WTC11 (cell line): Measurements from ENCODE around the gene EYS. TPM values are rescaled to one million over a fixed set of nuclear protein-coding genes. Genes with fewer than 3 reads are reported as not detected.

Source experiments
- ATAC-seq: fragments of 200-7000 bp; cut with Tn5 transposase; 2 replicates; pipeline ENCODE4 v1.10.0; 2021; ENCODE audit warnings: mild to moderate bottlenecking, moderate library complexity
- CTCF ChIA-PET: fragments of 300-600 bp; sonication (Branson Sonifier 250); formaldehyde crosslinking; loops from one replicate; lab custom pipeline; 2021; ENCODE audit warnings: antibody characterized with exemption; lab: Charles Lee
- POLR2A ChIA-PET: fragments of 350-600 bp; sonication (Branson Sonifier 250); formaldehyde crosslinking; loops from one replicate; lab custom pipeline; 2021; ENCODE audit warnings: antibody characterized with exemption; lab: Charles Lee
- DNase-seq: peaks from one replicate; pipeline ENCODE4 v3.0.0; 2021; ENCODE audit warnings: low spot score
- H3K27ac Mint-ChIP-seq: 2 replicates; pipeline ENCODE4 v1.8.0; 2021; ENCODE audit warnings: mixed read lengths
- H3K27me3 Mint-ChIP-seq: 2 replicates; pipeline ENCODE4 v1.8.0; 2021; ENCODE audit warnings: low read depth, mild to moderate bottlenecking, moderate library complexity, mixed read lengths
- H3K36me3 Mint-ChIP-seq: 2 replicates; pipeline ENCODE4 v1.8.0; 2021; ENCODE audit warnings: mixed read lengths
- H3K4me1 Mint-ChIP-seq: 2 replicates; pipeline ENCODE4 v1.8.0; 2022; ENCODE audit warnings: mixed read lengths
- H3K4me3 Mint-ChIP-seq: 2 replicates; pipeline ENCODE4 v1.8.0; 2021; ENCODE audit warnings: mild to moderate bottlenecking, moderate library complexity, mixed read lengths
- H3K9me3 Mint-ChIP-seq: 2 replicates; pipeline ENCODE4 v1.8.0; 2021; ENCODE audit warnings: mixed read lengths
- GRHL2 ChIP-seq: fragments of 250-450 bp; sonication (Bioruptor Pico); IDR thresholded peaks from 2 replicates; pipeline ENCODE4 v1.8.0; 2022; ENCODE audit warnings: mild to moderate bottlenecking, moderate library complexity; ENCODE audit not compliant: insufficient replicate concordance, severe bottlenecking
- JAZF1 ChIP-seq: fragments of 250-450 bp; sonication (Bioruptor Pico); IDR thresholded peaks from 2 replicates; pipeline ENCODE4 v1.9.0; 2021; ENCODE audit warnings: moderate library complexity, mild to moderate bottlenecking, inconsistent platforms
- MYBL2 ChIP-seq: sonication (generic); formaldehyde crosslinking; IDR thresholded peaks from 2 replicates; pipeline ENCODE4 v1.8.1; 2023; ENCODE audit warnings: mild to moderate bottlenecking, moderate library complexity, missing genetic modification reagents
- OVOL2 ChIP-seq: fragments of 250-450 bp; sonication (Bioruptor Pico); IDR thresholded peaks from 2 replicates; pipeline ENCODE4 v1.9.0; 2021; ENCODE audit warnings: mild to moderate bottlenecking, borderline replicate concordance
- SMAD4 ChIP-seq: sonication (generic); formaldehyde crosslinking; IDR thresholded peaks from 2 replicates; pipeline ENCODE4 v1.8.0; 2022; ENCODE audit warnings: mild to moderate bottlenecking, missing genetic modification reagents
- SOX15 ChIP-seq: fragments of 250-450 bp; sonication (Bioruptor Pico); IDR thresholded peaks from 2 replicates; pipeline ENCODE4 v1.9.0; 2021; ENCODE audit warnings: mild to moderate bottlenecking
- TEAD4 ChIP-seq: sonication (generic); formaldehyde crosslinking; IDR thresholded peaks from 2 replicates; pipeline ENCODE4 v1.8.0; 2022; ENCODE audit warnings: mild to moderate bottlenecking, missing genetic modification reagents
- TP53 ChIP-seq: sonication (generic); formaldehyde crosslinking; IDR thresholded peaks from 2 replicates; pipeline ENCODE4 v1.8.1; 2023; ENCODE audit warnings: mild to moderate bottlenecking, missing genetic modification reagents
- ZNF396 ChIP-seq: fragments of 250-450 bp; sonication (Bioruptor Pico); IDR thresholded peaks from 2 replicates; pipeline ENCODE4 v1.8.0; 2021; ENCODE audit warnings: mild to moderate bottlenecking, moderate library complexity, borderline replicate concordance
- ZNF532 ChIP-seq: fragments of 250-450 bp; sonication (Bioruptor Pico); IDR thresholded peaks from 2 replicates; pipeline ENCODE4 v1.9.0; 2021; ENCODE audit warnings: mild to moderate bottlenecking, borderline replicate concordance
- total RNA-seq: library from RNA; stranded (reverse); gene quantifications from 3 replicates; pipeline ENCODE4 v1.2.3, GENCODE V29; 2021
- TF ChIP-seq, protein P1 (sequence below): fragments of 250-450 bp; sonication (Bioruptor Pico); IDR thresholded peaks from 2 replicates; pipeline ENCODE4 v1.8.0; 2021; ENCODE audit warnings: mild to moderate bottlenecking
- TF ChIP-seq, protein P2 (sequence below): sonication (generic); formaldehyde crosslinking; conservative IDR thresholded peaks from 2 replicates; pipeline ENCODE4 v1.8.1; 2022; ENCODE audit warnings: mild to moderate bottlenecking, missing genetic modification reagents
- TF ChIP-seq, protein P3 (sequence below): sonication (generic); formaldehyde crosslinking; IDR thresholded peaks from 2 replicates; pipeline ENCODE4 v1.8.0; 2023; ENCODE audit warnings: missing genetic modification reagents, mild to moderate bottlenecking, borderline replicate concordance
- TF ChIP-seq, protein P4 (sequence below): sonication (generic); formaldehyde crosslinking; IDR thresholded peaks from 2 replicates; pipeline ENCODE4 v1.8.1; 2022; ENCODE audit warnings: low read depth, missing genetic modification reagents, borderline replicate concordance
- TF ChIP-seq, protein P5 (sequence below): fragments of 250-450 bp; sonication (Bioruptor Pico); IDR thresholded peaks from 2 replicates; pipeline ENCODE4 v2.1.2; 2022; ENCODE audit warnings: mild to moderate bottlenecking, moderate library complexity
- TF ChIP-seq, protein P6 (sequence below): sonication (generic); formaldehyde crosslinking; conservative IDR thresholded peaks from 2 replicates; pipeline ENCODE4 v1.8.1; 2023; ENCODE audit warnings: mild to moderate bottlenecking, low read depth, missing genetic modification reagents, moderate library complexity
- TF ChIP-seq, protein P7 (sequence below): sonication (generic); formaldehyde crosslinking; IDR thresholded peaks from 2 replicates; pipeline ENCODE4 v1.8.1; 2022; ENCODE audit warnings: low read depth, mild to moderate bottlenecking, moderate library complexity, missing genetic modification reagents, borderline replicate concordance

The EYS gene
- total RNA-seq, 1 experiment from 2014 or later = not detected

DNA sequence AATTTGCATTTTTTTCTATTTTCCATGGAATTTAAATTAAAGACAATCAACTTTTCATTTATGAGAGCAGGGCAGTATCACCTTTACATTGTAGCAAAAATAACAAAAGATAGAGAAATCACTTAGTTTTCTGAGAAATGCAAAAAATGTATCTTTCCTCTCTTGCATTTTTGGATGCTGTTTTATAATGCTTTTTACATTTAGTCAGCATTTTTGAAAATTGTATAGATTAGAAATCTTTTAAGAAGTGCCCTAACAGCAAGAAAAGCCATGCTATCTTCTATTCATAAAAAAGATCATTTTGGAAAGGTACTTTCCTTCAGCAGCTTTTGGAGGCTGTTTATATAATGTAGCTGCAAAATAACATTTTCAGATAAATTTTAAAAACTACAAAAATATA is 421.8 kb downstream of the EYS start:
- H3K36me3 Mint-ChIP-seq = no peaks in the 10 kb centered on the region
- DNase-seq (no peak), ATAC-seq (no peak)
- ChIA-PET POLR2A (no interaction called here), CTCF (no interaction called here)
- H3K27me3 Mint-ChIP-seq = no peaks in the 10 kb centered on the region
- H3K27ac Mint-ChIP-seq = no peak overlapping the region
- TF ChIP-seq, protein P1, sequence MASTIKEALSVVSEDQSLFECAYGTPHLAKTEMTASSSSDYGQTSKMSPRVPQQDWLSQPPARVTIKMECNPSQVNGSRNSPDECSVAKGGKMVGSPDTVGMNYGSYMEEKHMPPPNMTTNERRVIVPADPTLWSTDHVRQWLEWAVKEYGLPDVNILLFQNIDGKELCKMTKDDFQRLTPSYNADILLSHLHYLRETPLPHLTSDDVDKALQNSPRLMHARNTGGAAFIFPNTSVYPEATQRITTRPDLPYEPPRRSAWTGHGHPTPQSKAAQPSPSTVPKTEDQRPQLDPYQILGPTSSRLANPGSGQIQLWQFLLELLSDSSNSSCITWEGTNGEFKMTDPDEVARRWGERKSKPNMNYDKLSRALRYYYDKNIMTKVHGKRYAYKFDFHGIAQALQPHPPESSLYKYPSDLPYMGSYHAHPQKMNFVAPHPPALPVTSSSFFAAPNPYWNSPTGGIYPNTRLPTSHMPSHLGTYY = no peak
- TF ChIP-seq, protein P2, sequence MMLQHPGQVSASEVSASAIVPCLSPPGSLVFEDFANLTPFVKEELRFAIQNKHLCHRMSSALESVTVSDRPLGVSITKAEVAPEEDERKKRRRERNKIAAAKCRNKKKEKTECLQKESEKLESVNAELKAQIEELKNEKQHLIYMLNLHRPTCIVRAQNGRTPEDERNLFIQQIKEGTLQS (CRISPR knock-in tag) = no peak
- TF ChIP-seq SOX15 (CRISPR knock-in tag) = no peak
- TF ChIP-seq, protein P3, sequence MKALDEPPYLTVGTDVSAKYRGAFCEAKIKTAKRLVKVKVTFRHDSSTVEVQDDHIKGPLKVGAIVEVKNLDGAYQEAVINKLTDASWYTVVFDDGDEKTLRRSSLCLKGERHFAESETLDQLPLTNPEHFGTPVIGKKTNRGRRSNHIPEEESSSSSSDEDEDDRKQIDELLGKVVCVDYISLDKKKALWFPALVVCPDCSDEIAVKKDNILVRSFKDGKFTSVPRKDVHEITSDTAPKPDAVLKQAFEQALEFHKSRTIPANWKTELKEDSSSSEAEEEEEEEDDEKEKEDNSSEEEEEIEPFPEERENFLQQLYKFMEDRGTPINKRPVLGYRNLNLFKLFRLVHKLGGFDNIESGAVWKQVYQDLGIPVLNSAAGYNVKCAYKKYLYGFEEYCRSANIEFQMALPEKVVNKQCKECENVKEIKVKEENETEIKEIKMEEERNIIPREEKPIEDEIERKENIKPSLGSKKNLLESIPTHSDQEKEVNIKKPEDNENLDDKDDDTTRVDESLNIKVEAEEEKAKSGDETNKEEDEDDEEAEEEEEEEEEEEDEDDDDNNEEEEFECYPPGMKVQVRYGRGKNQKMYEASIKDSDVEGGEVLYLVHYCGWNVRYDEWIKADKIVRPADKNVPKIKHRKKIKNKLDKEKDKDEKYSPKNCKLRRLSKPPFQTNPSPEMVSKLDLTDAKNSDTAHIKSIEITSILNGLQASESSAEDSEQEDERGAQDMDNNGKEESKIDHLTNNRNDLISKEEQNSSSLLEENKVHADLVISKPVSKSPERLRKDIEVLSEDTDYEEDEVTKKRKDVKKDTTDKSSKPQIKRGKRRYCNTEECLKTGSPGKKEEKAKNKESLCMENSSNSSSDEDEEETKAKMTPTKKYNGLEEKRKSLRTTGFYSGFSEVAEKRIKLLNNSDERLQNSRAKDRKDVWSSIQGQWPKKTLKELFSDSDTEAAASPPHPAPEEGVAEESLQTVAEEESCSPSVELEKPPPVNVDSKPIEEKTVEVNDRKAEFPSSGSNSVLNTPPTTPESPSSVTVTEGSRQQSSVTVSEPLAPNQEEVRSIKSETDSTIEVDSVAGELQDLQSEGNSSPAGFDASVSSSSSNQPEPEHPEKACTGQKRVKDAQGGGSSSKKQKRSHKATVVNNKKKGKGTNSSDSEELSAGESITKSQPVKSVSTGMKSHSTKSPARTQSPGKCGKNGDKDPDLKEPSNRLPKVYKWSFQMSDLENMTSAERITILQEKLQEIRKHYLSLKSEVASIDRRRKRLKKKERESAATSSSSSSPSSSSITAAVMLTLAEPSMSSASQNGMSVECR (CRISPR knock-in tag) = no peak
- TF ChIP-seq, protein P4, sequence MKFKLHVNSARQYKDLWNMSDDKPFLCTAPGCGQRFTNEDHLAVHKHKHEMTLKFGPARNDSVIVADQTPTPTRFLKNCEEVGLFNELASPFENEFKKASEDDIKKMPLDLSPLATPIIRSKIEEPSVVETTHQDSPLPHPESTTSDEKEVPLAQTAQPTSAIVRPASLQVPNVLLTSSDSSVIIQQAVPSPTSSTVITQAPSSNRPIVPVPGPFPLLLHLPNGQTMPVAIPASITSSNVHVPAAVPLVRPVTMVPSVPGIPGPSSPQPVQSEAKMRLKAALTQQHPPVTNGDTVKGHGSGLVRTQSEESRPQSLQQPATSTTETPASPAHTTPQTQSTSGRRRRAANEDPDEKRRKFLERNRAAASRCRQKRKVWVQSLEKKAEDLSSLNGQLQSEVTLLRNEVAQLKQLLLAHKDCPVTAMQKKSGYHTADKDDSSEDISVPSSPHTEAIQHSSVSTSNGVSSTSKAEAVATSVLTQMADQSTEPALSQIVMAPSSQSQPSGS (CRISPR knock-in tag) = no peak
- TF ChIP-seq, protein P5, sequence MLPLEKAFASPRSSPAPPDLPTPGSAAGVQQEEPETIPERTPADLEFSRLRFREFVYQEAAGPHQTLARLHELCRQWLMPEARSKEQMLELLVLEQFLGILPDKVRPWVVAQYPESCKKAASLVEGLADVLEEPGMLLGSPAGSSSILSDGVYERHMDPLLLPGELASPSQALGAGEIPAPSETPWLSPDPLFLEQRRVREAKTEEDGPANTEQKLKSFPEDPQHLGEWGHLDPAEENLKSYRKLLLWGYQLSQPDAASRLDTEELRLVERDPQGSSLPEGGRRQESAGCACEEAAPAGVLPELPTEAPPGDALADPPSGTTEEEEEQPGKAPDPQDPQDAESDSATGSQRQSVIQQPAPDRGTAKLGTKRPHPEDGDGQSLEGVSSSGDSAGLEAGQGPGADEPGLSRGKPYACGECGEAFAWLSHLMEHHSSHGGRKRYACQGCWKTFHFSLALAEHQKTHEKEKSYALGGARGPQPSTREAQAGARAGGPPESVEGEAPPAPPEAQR = no peak
- no peak for TF ChIP-seq OVOL2 (CRISPR knock-in tag)
- no peaks in the 10 kb centered on the region for H3K4me1 Mint-ChIP-seq
- H3K9me3 Mint-ChIP-seq = peaks cover 15% of the 10 kb centered on the region
- H3K4me3 Mint-ChIP-seq = no peak overlapping the region

GRCh38 chr6:65280060-65280459 is 427.0 kb downstream of the EYS start:
- Mint-ChIP-seq H3K9me3 (peaks cover 37% of the 10 kb centered on the region), H3K4me3 (no peak overlapping the region), H3K4me1 (no peaks in the 10 kb centered on the region), H3K36me3 (peaks cover 3% of the 10 kb centered on the region; the same call in 1 of the 2 replicates), H3K27ac (no peak overlapping the region), H3K27me3 (peaks cover 3% of the 10 kb centered on the region; the same call in 1 of the 2 replicates)
- ChIA-PET CTCF (no interaction called here), POLR2A (no interaction called here)
- no peak for ATAC-seq
- DNase-seq = no peak
- TF ChIP-seq, protein P6, sequence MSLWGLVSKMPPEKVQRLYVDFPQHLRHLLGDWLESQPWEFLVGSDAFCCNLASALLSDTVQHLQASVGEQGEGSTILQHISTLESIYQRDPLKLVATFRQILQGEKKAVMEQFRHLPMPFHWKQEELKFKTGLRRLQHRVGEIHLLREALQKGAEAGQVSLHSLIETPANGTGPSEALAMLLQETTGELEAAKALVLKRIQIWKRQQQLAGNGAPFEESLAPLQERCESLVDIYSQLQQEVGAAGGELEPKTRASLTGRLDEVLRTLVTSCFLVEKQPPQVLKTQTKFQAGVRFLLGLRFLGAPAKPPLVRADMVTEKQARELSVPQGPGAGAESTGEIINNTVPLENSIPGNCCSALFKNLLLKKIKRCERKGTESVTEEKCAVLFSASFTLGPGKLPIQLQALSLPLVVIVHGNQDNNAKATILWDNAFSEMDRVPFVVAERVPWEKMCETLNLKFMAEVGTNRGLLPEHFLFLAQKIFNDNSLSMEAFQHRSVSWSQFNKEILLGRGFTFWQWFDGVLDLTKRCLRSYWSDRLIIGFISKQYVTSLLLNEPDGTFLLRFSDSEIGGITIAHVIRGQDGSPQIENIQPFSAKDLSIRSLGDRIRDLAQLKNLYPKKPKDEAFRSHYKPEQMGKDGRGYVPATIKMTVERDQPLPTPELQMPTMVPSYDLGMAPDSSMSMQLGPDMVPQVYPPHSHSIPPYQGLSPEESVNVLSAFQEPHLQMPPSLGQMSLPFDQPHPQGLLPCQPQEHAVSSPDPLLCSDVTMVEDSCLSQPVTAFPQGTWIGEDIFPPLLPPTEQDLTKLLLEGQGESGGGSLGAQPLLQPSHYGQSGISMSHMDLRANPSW (CRISPR knock-in tag) = no peak
- TF ChIP-seq JAZF1 (CRISPR knock-in tag) = no peak
- TF ChIP-seq SOX15 (CRISPR knock-in tag) = no peak
- TF ChIP-seq ZNF396 (CRISPR knock-in tag) = no peak
- no peak for TF ChIP-seq GRHL2 (CRISPR knock-in tag)
- TF ChIP-seq, protein P7, sequence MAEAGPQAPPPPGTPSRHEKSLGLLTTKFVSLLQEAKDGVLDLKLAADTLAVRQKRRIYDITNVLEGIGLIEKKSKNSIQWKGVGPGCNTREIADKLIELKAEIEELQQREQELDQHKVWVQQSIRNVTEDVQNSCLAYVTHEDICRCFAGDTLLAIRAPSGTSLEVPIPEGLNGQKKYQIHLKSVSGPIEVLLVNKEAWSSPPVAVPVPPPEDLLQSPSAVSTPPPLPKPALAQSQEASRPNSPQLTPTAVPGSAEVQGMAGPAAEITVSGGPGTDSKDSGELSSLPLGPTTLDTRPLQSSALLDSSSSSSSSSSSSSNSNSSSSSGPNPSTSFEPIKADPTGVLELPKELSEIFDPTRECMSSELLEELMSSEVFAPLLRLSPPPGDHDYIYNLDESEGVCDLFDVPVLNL (CRISPR knock-in tag) = no peak
- TF ChIP-seq MYBL2 (CRISPR knock-in tag) = no peak
- no peak for TF ChIP-seq TEAD4
- TF ChIP-seq SMAD4 (CRISPR knock-in tag) = no peak
- TF ChIP-seq ZNF532 (CRISPR knock-in tag) = no peak
- no peak for TF ChIP-seq TP53 (CRISPR knock-in tag)
